ENCODE measurements around the gene ABHD6. TPM values are rescaled to one million over a fixed set of nuclear protein-coding genes. Genes with fewer than 3 reads are reported as not detected.

ABHD6 gene
- total RNA-seq, 1 experiment from 2014 or later = 2.2 TPM

- Histone ChIP-seq H4K20me1 (ENCODE audit: control insufficient read depth, insufficient read depth, insufficient read length) (no peaks in the 10 kb centered on the region), H3K27me3 (ENCODE audit: insufficient read depth, low read length) (no peaks in the 10 kb centered on the region), H3K14ac (ENCODE audit: insufficient read depth, low read length) (no peak overlapping the region), H3T11ph (ENCODE audit: low read length) (no peak overlapping the region), H4K5ac (ENCODE audit: insufficient read length, low read depth, low read length) (no peak overlapping the region), H3K4ac (ENCODE audit: low read depth, low read length) (no peak overlapping the region), H3K27ac (ENCODE audit: insufficient read length, low read depth, low read length) (no peak overlapping the region), H2BK20ac (ENCODE audit: low read depth, low read length, poor library complexity, severe bottlenecking) (no peak overlapping the region), H3K4me2 (ENCODE audit: insufficient read depth, insufficient read length, low read length) (no peak overlapping the region), H2AK5ac (ENCODE audit: insufficient read length, low read length) (no peak overlapping the region), H3K18ac (ENCODE audit: insufficient read length, low read depth, low read length) (no peak overlapping the region), H2AFZ (ENCODE audit: low read length) (no peak overlapping the region), H2BK12ac (ENCODE audit: insufficient read length, low read depth, low read length) (no peak overlapping the region), H3K4me1 (ENCODE audit: insufficient read depth, low read length) (no peaks in the 10 kb centered on the region), H3K23ac (ENCODE audit: insufficient read length, low read depth, low read length) (no peak overlapping the region), H2BK15ac (ENCODE audit: low read depth, low read length) (no peak overlapping the region), H4K8ac (replicated peaks; ENCODE audit: insufficient read length, low read depth, low read length) (no peak overlapping the region), H3K79me2 (ENCODE audit: insufficient read depth, low read length) (no peaks in the 10 kb centered on the region), H2BK120ac (ENCODE audit: low read depth, low read length, poor library complexity, severe bottlenecking) (no peak overlapping the region), H4K91ac (ENCODE audit: insufficient read length, low read depth, low read length) (no peak overlapping the region), H3K9me3 (ENCODE audit: control insufficient read depth, low read depth, low read length) (no peaks in the 10 kb centered on the region), H3K9ac (ENCODE audit: extremely low read depth, insufficient read length, low read length) (no peak overlapping the region), H3K79me1 (ENCODE audit: insufficient read depth, low read depth, low read length, poor library complexity, severe bottlenecking) (no peaks in the 10 kb centered on the region), H3K23me2 (ENCODE audit: insufficient read length, low read depth, low read length, poor library complexity, severe bottlenecking) (no peaks in the 10 kb centered on the region), H3K56ac (ENCODE audit: insufficient read length, low read depth, low read length) (no peak overlapping the region), H2BK5ac (ENCODE audit: insufficient read length, low read length) (no peak overlapping the region)
- Mint-ChIP-seq H3K4me1 (no peaks in the 10 kb centered on the region; a peak in 1 of 4 replicates), H3K27ac (no peak overlapping the region), H3K27me3 (ENCODE audit: low read depth) (peaks cover 11% of the 10 kb centered on the region), H3K4me3 (no peak overlapping the region), H3K9me3 (no peaks in the 10 kb centered on the region; a peak in 2 of 5 replicates), H3K36me3 (ENCODE audit: insufficient read depth in 1 of 3, low read depth in 3 of 3) (no peaks in the 10 kb centered on the region)
- WGBS (ENCODE audit: extremely low coverage, insufficient read length, low lambda C conversion rate) = no CpG with 5 or more reads among the region's 4 CpGs
- no peak for TF ChIP-seq CTCF (conservative IDR thresholded peaks at IDR 0.05)
- DNase-seq = no peak
Measured at GRCh38 chr3:58204720-58205119, 32.9 kb upstream of the ABHD6 start.

Measured in H9 (cell line).